IMR-90 (cell line): Measurements from ENCODE around the gene LRRC75A. TPM values are rescaled to one million over a fixed set of nuclear protein-coding genes. Genes with fewer than 3 reads are reported as not detected.

Experiments used
- ATAC-seq: fragments of 200-7000 bp; cut with Tn5 transposase; 2 replicates; pipeline ENCODE4 v1.9.1; 2020; ENCODE audit warnings: low read depth, mild to moderate bottlenecking, moderate library complexity
- BruUV-seq: library from RNA; stranded (reverse); fragments of 400-500 nt; replicated peaks from 2 replicates; lab custom pipeline; 2021; lab: Mats Ljungman, UMichigan
- CTCF ChIA-PET: fragments of 300-600 bp; formaldehyde crosslinking; extraction: SDS; loops from one replicate; lab custom pipeline; 2021; ENCODE audit warnings: antibody characterized with exemption; lab: Yijun Ruan, JAX
- POLR2A ChIA-PET: fragments of 300-600 bp; sonication (Branson Sonifier 250); formaldehyde crosslinking; loops from one replicate; lab custom pipeline; 2022; ENCODE audit warnings: antibody characterized with exemption; ENCODE audit not compliant: unreplicated experiment; lab: Charles Lee
- DNase-seq: peaks from one replicate; pipeline ENCODE4 v3.0.0; 2013
- H2AFZ ChIP-seq: replicated peaks from 2 replicates; pipeline ENCODE3; 2013; ENCODE audit warnings: low read length, mild to moderate bottlenecking; ENCODE audit not compliant: poor library complexity
- H2AK5ac ChIP-seq: 2 replicates; pipeline ENCODE4 v1.6.1; 2013; ENCODE audit warnings: low read depth, low read length, inconsistent platforms
- H2AK9ac ChIP-seq: replicated peaks from 2 replicates; pipeline ENCODE3; 2013; ENCODE audit warnings: mild to moderate bottlenecking, low read depth, low read length, moderate library complexity; ENCODE audit not compliant: poor library complexity
- H2BK120ac ChIP-seq: 2 replicates; pipeline ENCODE4 v1.6.1; 2013; ENCODE audit warnings: low read depth, low read length, inconsistent platforms
- H2BK15ac ChIP-seq: 3 replicates; pipeline ENCODE4 v1.6.1; 2013; ENCODE audit warnings: low read depth, low read length, inconsistent platforms
- H2BK20ac ChIP-seq: 2 replicates; pipeline ENCODE4 v1.6.1; 2013; ENCODE audit warnings: low read depth, mild to moderate bottlenecking, inconsistent platforms, low read length, moderate library complexity
- H2BK5ac ChIP-seq: 2 replicates; pipeline ENCODE4 v1.6.1; 2013; ENCODE audit warnings: mild to moderate bottlenecking, low read depth, low read length, inconsistent platforms; ENCODE audit not compliant: poor library complexity, severe bottlenecking
- H3K14ac ChIP-seq: replicated peaks from 2 replicates; pipeline ENCODE4 v1.6.1; 2013; ENCODE audit warnings: low read depth, low read length, inconsistent platforms
- H3K18ac ChIP-seq: 2 replicates; pipeline ENCODE4 v1.6.1; 2013; ENCODE audit warnings: low read depth, low read length, control low read depth
- H3K23ac ChIP-seq: 2 replicates; pipeline ENCODE4 v1.6.1; 2013; ENCODE audit warnings: low read depth, low read length, inconsistent platforms
- H3K27ac ChIP-seq: 2 replicates; pipeline ENCODE4 v1.5.1; 2013; ENCODE audit warnings: mild to moderate bottlenecking, control low read depth, low read length; ENCODE audit not compliant: insufficient read depth
- H3K27me3 ChIP-seq: 2 replicates; pipeline ENCODE4 v1.6.1; 2013; ENCODE audit warnings: low read length; ENCODE audit not compliant: control insufficient read depth, insufficient read depth
- H3K36me3 ChIP-seq: 2 replicates; pipeline ENCODE4 v1.6.1; 2013; ENCODE audit warnings: low read length, mixed read lengths; ENCODE audit not compliant: control insufficient read depth, insufficient read depth
- H3K4ac ChIP-seq: 2 replicates; pipeline ENCODE4 v1.6.1; 2013; ENCODE audit warnings: low read depth, low read length, inconsistent platforms
- H3K4me1 ChIP-seq: 2 replicates; pipeline ENCODE4 v1.6.1; 2013; ENCODE audit warnings: low read length, mixed read lengths; ENCODE audit not compliant: control insufficient read depth, insufficient read depth
- H3K4me2 ChIP-seq: 2 replicates; pipeline ENCODE4 v1.6.1; 2013; ENCODE audit warnings: low read depth, mild to moderate bottlenecking, control low read depth, low read length, moderate library complexity
- H3K4me3 ChIP-seq: 2 replicates; pipeline ENCODE4 v1.5.1; 2013; ENCODE audit warnings: low read depth, mild to moderate bottlenecking, control low read depth, low read length, moderate library complexity; ENCODE audit not compliant: insufficient read depth
- H3K56ac ChIP-seq: 2 replicates; pipeline ENCODE4 v1.6.1; 2013; ENCODE audit warnings: low read length, inconsistent platforms; ENCODE audit not compliant: insufficient read depth; ENCODE audit errors: extremely low read depth
- H3K79me1 ChIP-seq, 2 experiments: 2 replicates each; pipeline ENCODE4 v1.6.1; 2013; ENCODE audit warnings: low read length in 2 of 2, inconsistent platforms in 1 of 2, low read depth in 1 of 2
- H3K9ac ChIP-seq: 2 replicates; pipeline ENCODE4 v1.6.1; 2013; ENCODE audit warnings: low read depth, low read length, control low read depth
- H3K9me1 ChIP-seq: 2 replicates; pipeline ENCODE4 v1.6.1; 2013; ENCODE audit warnings: low read length, inconsistent platforms; ENCODE audit not compliant: insufficient read depth
- H3K9me3 ChIP-seq: 2 replicates; pipeline ENCODE4 v1.6.1; 2013; ENCODE audit warnings: low read length; ENCODE audit not compliant: control insufficient read depth, insufficient read depth
- H4K20me1 ChIP-seq: 2 replicates; pipeline ENCODE4 v1.6.1; 2013; ENCODE audit warnings: low read length, inconsistent platforms; ENCODE audit not compliant: insufficient read depth
- H4K5ac ChIP-seq: 2 replicates; pipeline ENCODE4 v1.6.1; 2013; ENCODE audit warnings: mild to moderate bottlenecking, low read depth, low read length, control low read depth
- H4K8ac ChIP-seq, 2 experiments: 2 replicates each; pipeline ENCODE4 v1.6.1; 2013; ENCODE audit warnings: low read depth in 2 of 2, low read length in 2 of 2, control low read depth in 1 of 2, inconsistent platforms in 1 of 2
- H4K91ac ChIP-seq: 2 replicates; pipeline ENCODE4 v1.6.1; 2013; ENCODE audit warnings: low read depth, low read length, inconsistent platforms; ENCODE audit not compliant: insufficient read depth
- BHLHE40 ChIP-seq: fragments of 150-350 bp; IDR thresholded peaks from 2 replicates; pipeline ENCODE4 v1.6.1; 2016; ENCODE audit warnings: mild to moderate bottlenecking, low read depth, low read length
- MAFK ChIP-seq: IDR thresholded peaks from 2 replicates; pipeline ENCODE4 v1.6.1; 2012; ENCODE audit warnings: low read depth, low read length, improper control_type of control experiment
- MXI1 ChIP-seq: IDR thresholded peaks from 2 replicates; pipeline ENCODE4 v1.6.1; 2012; ENCODE audit warnings: low read depth, mild to moderate bottlenecking, low read length, moderate library complexity, borderline replicate concordance
- POLR2A ChIP-seq: IDR thresholded peaks from 2 replicates; pipeline ENCODE4 v1.6.1; 2012; ENCODE audit warnings: mild to moderate bottlenecking, low read depth, low read length
- RAD21 ChIP-seq: IDR thresholded peaks from 2 replicates; pipeline ENCODE4 v1.6.1; 2012; ENCODE audit warnings: low read length, improper control_type of control experiment
- RCOR1 ChIP-seq: IDR thresholded peaks from 2 replicates; pipeline ENCODE4 v1.6.1; 2012; ENCODE audit warnings: mild to moderate bottlenecking, low read length, improper control_type of control experiment; ENCODE audit not compliant: insufficient replicate concordance
- USF2 ChIP-seq: fragments of 150-350 bp; IDR thresholded peaks from 2 replicates; pipeline ENCODE4 v1.6.1; 2017; ENCODE audit warnings: mild to moderate bottlenecking, antibody characterized with exemption, low read length, low read depth
- WGBS, 2 experiments: methylation state at CpG; one replicate each; pipeline versions ENCODE4 v1.1.5 to v1.1.7; 2013; ENCODE audit warnings: missing lambda C conversion rate in 2 of 2; ENCODE audit not compliant: insufficient read length in 1 of 2; ENCODE audit errors: extremely low coverage in 2 of 2; 5-methylcytosine and 5-hydroxymethylcytosine counted together
- dilution Hi-C: fragments of 300-500 bp; cut with HindIII; formaldehyde crosslinking; loops from one replicate; pipeline ENCODE4 v1.14.3; 2018; ENCODE audit warnings: low sequenced_read_pairs; ENCODE audit not compliant: unreplicated experiment
- in situ Hi-C: fragments of 300-500 bp; cut with MboI; formaldehyde crosslinking; loops from 3 replicates; pipeline ENCODE4 v1.14.3; 2019; ENCODE audit warnings: low sequenced_read_pairs, inconsistent platforms, mixed read lengths
- intact Hi-C: fragments of 100-400 bp; cut with micrococcal nuclease; formaldehyde crosslinking; loops from 2 replicates; pipeline ENCODE4 v1.10.0; 2022
- polyA plus RNA-seq, 3 experiments: library from polyadenylated mRNA; depleted of rRNA; stranded (reverse); fragments of >200 nt; gene quantifications; 2 replicates each; pipeline ENCODE4 v1.2.3, GENCODE V29; 2012; ENCODE audit warnings: low replicate concordance in 1 of 3
- total RNA-seq: library from RNA; depleted of rRNA; stranded (reverse); fragments of >200 nt; gene quantifications from 2 replicates; pipeline ENCODE4 v1.2.3, GENCODE V29; 2012
- TF ChIP-seq, protein P1 (sequence below): fragments of 150-350 bp; IDR thresholded peaks from 2 replicates; pipeline ENCODE4 v1.6.1; 2016; ENCODE audit warnings: low read depth, mild to moderate bottlenecking, low read length, moderate library complexity, borderline replicate concordance
- TF ChIP-seq, protein P2 (sequence below): conservative IDR thresholded peaks from 2 replicates; pipeline ENCODE4 v1.5.1; 2012; ENCODE audit warnings: mild to moderate bottlenecking, low read depth, low read length, improper control_type of control experiment

The LRRC75A gene
- total and polyA plus RNA-seq, 2 of the 4 experiments (the other 2 are of a cell fraction) = 0.72 to 1.0 TPM

DNA sequence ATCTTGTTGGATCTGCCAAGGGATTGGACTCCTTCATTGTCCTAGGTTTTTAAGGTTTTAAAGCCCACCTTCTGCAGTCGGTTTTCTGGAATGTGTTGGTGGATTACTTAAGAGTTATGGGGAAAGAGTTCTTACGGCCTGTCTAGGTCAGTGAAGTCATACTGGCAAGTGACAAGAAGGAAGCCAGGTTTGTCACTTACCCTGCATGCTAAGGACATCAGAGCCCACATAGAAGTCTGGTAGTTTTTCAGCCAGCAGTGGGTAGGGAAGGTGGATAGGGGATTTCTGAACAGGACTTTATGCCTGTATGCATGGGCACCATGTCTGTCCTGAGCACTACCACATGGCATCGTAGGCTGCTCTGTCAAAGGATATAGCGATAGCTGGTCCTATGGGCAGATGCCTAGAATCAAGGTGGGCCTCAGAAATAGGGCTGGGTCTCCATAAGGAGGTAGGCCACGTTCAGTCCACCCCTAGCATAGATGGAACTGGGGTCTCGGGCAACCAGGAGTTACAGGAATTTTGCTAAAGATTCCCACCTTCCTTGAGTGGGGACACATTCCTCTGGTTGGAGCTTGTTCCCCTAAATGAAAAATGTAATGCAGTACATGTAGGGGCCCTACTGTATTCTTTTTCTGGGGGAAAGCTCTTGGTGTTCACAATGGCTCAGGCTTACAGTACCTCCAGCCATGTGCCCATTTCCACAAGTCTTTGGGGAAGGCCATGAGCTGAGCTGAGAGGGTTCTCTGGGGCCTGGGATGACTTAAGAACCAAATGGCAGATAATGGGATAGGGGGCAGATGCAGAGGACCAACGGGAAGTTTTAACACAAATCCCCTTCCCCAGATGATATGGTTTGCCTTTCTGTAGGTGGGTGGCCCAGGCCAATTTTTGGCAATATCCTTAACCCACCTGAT, 49.1 kb downstream of the LRRC75A start (continued):
- TF ChIP-seq, protein P1, sequence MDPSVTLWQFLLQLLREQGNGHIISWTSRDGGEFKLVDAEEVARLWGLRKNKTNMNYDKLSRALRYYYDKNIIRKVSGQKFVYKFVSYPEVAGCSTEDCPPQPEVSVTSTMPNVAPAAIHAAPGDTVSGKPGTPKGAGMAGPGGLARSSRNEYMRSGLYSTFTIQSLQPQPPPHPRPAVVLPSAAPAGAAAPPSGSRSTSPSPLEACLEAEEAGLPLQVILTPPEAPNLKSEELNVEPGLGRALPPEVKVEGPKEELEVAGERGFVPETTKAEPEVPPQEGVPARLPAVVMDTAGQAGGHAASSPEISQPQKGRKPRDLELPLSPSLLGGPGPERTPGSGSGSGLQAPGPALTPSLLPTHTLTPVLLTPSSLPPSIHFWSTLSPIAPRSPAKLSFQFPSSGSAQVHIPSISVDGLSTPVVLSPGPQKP = no peak

- Histone ChIP-seq H3K4me2 (peak overlapping the region; percentile 29; the same call in 1 of the 2 replicates), H3K79me1 (peaks cover 24 to 78% of the 10 kb centered on the region in 2 experiments), H2AK5ac (no peak overlapping the region), H3K9ac (peak overlapping the region; percentile 15; the same call in 1 of the 2 replicates), H4K20me1 (peaks cover 77% of the 10 kb centered on the region), H2BK20ac (no peak overlapping the region), H3K4me3 (no peak overlapping the region), H3K27me3 (no peaks in the 10 kb centered on the region), H4K91ac (no peak overlapping the region), H2BK15ac (no peak overlapping the region), H3K4ac (no peak overlapping the region), H2BK120ac (no peak overlapping the region), H3K23ac (peak overlapping the region; percentile 11), H2AK9ac (no peak overlapping the region), H4K5ac (no peak overlapping the region), H2BK5ac (peak overlapping the region; percentile 21), H4K8ac (no peak overlapping the region), H2AFZ (no peak overlapping the region), H3K36me3 (peaks cover 56% of the 10 kb centered on the region), H3K4me1 (peaks cover 17% of the 10 kb centered on the region), H3K9me1 (peaks cover 32% of the 10 kb centered on the region), H3K9me3 (no peaks in the 10 kb centered on the region), H3K14ac (0 out of 2 replicates have a peak overlapping the region, but pooled peaks have one; percentile 25), H3K27ac (peak overlapping the region; percentile 7; the same call in 1 of the 2 replicates), H3K18ac (no peak overlapping the region), H3K56ac (no peak overlapping the region)
- CTCF ChIA-PET = interaction anchor here (0.6 to 1.4 kb wide), 3 partner anchors 79 to 303 kb away, joined by 3 to 4 read pairs (median 3); no protein-coding TSS in a partner anchor
- DNase-seq = no peak
- in situ Hi-C loops = no loop called here
- POLR2A ChIA-PET = interaction anchor here (0.7 to 1.0 kb wide), 2 partner anchors 35 to 62 kb away, joined by 3 to 7 read pairs; partner anchors contain the start of gene UBB
- dilution Hi-C loops = no loop called here
- 83% methylated on average over 1 of the region's 1 CpG; no CpG with 5 or more reads in 1 of the 2 experiments for WGBS, 2 experiments
- ATAC-seq = no peak
- intact Hi-C loops = no loop called here
- no TSS peak for BruUV-seq
- TF ChIP-seq RCOR1 (no peak), USF2 (no peak), RAD21 (no peak), POLR2A (no peak), MAFK (no peak), MXI1 (no peak), BHLHE40 (no peak)
- TF ChIP-seq, protein P2, sequence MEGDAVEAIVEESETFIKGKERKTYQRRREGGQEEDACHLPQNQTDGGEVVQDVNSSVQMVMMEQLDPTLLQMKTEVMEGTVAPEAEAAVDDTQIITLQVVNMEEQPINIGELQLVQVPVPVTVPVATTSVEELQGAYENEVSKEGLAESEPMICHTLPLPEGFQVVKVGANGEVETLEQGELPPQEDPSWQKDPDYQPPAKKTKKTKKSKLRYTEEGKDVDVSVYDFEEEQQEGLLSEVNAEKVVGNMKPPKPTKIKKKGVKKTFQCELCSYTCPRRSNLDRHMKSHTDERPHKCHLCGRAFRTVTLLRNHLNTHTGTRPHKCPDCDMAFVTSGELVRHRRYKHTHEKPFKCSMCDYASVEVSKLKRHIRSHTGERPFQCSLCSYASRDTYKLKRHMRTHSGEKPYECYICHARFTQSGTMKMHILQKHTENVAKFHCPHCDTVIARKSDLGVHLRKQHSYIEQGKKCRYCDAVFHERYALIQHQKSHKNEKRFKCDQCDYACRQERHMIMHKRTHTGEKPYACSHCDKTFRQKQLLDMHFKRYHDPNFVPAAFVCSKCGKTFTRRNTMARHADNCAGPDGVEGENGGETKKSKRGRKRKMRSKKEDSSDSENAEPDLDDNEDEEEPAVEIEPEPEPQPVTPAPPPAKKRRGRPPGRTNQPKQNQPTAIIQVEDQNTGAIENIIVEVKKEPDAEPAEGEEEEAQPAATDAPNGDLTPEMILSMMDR = no peak
- TF ChIP-seq, protein P1 = no peak
Measured at GRCh38 chr17:16442141-16442540, 49.9 kb downstream of the LRRC75A start.
